Measurements from ENCODE around the gene GRAP.
"Not testable (repeated sequence)": the region's sequence is repeated elsewhere in the genome, so short reads cannot be mapped to it uniquely, and the experiment has no call there.

GRCh38 chr17:19021011-19021621 lies 25.6 kb downstream of the GRAP start:
- TF ChIP-seq CTCF (tag by site-specific recombination; IDR thresholded peaks at IDR 0.05); ZNF175 (tag by site-specific recombination; IDR thresholded peaks at IDR 0.05); ZNF610 (tag by site-specific recombination; IDR thresholded peaks at IDR 0.05; ENCODE audit: borderline replicate concordance); KLF16 (tag by site-specific recombination; IDR thresholded peaks at IDR 0.05); ZXDB (tag by site-specific recombination; IDR thresholded peaks at IDR 0.05); YY1 (tag by site-specific recombination; IDR thresholded peaks at IDR 0.05); ZNF24 (tag by site-specific recombination; IDR thresholded peaks at IDR 0.05); ZNF23 (tag by site-specific recombination; IDR thresholded peaks at IDR 0.05; ENCODE audit: borderline replicate concordance); REST (tag by site-specific recombination; IDR thresholded peaks at IDR 0.05); ZBTB7A (tag by site-specific recombination; IDR thresholded peaks at IDR 0.05; ENCODE audit: low read depth); ZNF776 (tag by site-specific recombination; IDR thresholded peaks at IDR 0.05; ENCODE audit: borderline replicate concordance): not testable (repeated sequence)

Data from HEK293 (cell line).